Peyer's patch (tissue), 4 donors: ENCODE results near the gene POU2AF3. TPM values are rescaled to one million over a fixed set of nuclear protein-coding genes. Genes with fewer than 3 reads are reported as not detected.

ENCODE experiments used
- DNase-seq, 3 donors: peaks; one replicate each; pipeline ENCODE4 v3.0.0-alpha.2; 2017 to 2019
- H3K27ac ChIP-seq, 4 donors: fragments of 200-600 bp; sonication (generic); one replicate each; pipeline ENCODE4 v1.5.1; 2016 to 2019
- H3K27me3 ChIP-seq, 2 donors: fragments of 200-600 bp; sonication (generic); one replicate each; pipeline ENCODE4 v1.5.1; 2019
- H3K36me3 ChIP-seq, 3 donors: fragments of 200-600 bp; sonication (generic); one replicate each; pipeline ENCODE4 v1.5.1; 2016 to 2019
- H3K4me1 ChIP-seq, 4 donors: fragments of 200-600 bp; sonication (generic); one replicate each; pipeline ENCODE4 v1.5.1; 2016 to 2019
- H3K4me3 ChIP-seq, 4 donors: fragments of 200-600 bp; sonication (generic); 1 replicate in 3 of 4; 2 replicates in 1 of 4; pipeline ENCODE4 v1.5.1; 2016 to 2019; ENCODE audit warnings: mild to moderate bottlenecking in 1 of 4
- H3K9me3 ChIP-seq, 4 donors: fragments of 200-600 bp; sonication (generic); one replicate each; pipeline ENCODE4 v1.5.1; 2016 to 2019; ENCODE audit warnings: mild to moderate bottlenecking in 1 of 4
- CTCF ChIP-seq, 6 experiments: fragments of 450-650 bp in 4 of 6; fragments of 200-600 bp in 2 of 6; sonication (generic) in 1 of 6; IDR thresholded peaks; one replicate each; pipeline ENCODE4 v1.5.1; 2017 to 2019; ENCODE audit warnings: antibody characterized with exemption in 6 of 6, mild to moderate bottlenecking in 3 of 6, moderate library complexity in 1 of 6
- POLR2A ChIP-seq, 2 donors: fragments of 450-650 bp; IDR thresholded peaks; one replicate each; pipeline ENCODE4 v1.5.1; 2017; ENCODE audit warnings: antibody characterized with exemption in 2 of 2, mild to moderate bottlenecking in 2 of 2, moderate library complexity in 2 of 2
- total RNA-seq, 4 donors: library from RNA; depleted of rRNA; stranded (reverse); fragments of >200 nt; gene quantifications; one replicate each; pipeline ENCODE4 v1.1.0, GENCODE V29; 2016

POU2AF3 gene
- total RNA-seq, 4 donors from 2014 or later, result 2.5 to 14.9 (median 11.4) TPM

GRCh38 chr11:111301842-111302118, 3.4 kb downstream of the POU2AF3 start:
- no peaks in the 10 kb centered on the region for H3K9me3 ChIP-seq
- H3K36me3 ChIP-seq, result no peaks in the 10 kb centered on the region
- no peak for DNase-seq
- no peak overlapping the region for H3K4me3 ChIP-seq
- H3K27ac ChIP-seq, result no peak overlapping the region
- H3K27me3 ChIP-seq, result no peaks in the 10 kb centered on the region
- H3K4me1 ChIP-seq, result peaks cover 0 to 20% (median 6%) of the 10 kb centered on the region in 4 donors
- TF ChIP-seq CTCF (IDR thresholded peaks at IDR 0.05) (no peak), POLR2A (IDR thresholded peaks at IDR 0.05) (no peak)

- H3K9me3 ChIP-seq, result no peaks in the 10 kb centered on the region
- H3K27ac ChIP-seq, result peak overlapping the region in 2 of 4 donors; percentile 12 to 51
- TF ChIP-seq CTCF (IDR thresholded peaks at IDR 0.05), result no peak
- no peak for TF ChIP-seq POLR2A (IDR thresholded peaks at IDR 0.05)
Observed at GRCh38 chr11:111302298-111302697, 4.0 kb downstream of the POU2AF3 start.

GRCh38 chr11:111303461-111303860, 5.1 kb downstream of the POU2AF3 start:
- Histone ChIP-seq H3K4me1 (peaks cover 0 to 25% (median 5%) of the 10 kb centered on the region in 4 donors), H3K36me3 (no peaks in the 10 kb centered on the region), H3K9me3 (no peaks in the 10 kb centered on the region), H3K27me3 (no peaks in the 10 kb centered on the region), H3K27ac (peak overlapping the region in 3 of 4 donors; percentile 17 to 51 (median 43)), H3K4me3 (no peak overlapping the region)
- TF ChIP-seq POLR2A (IDR thresholded peaks at IDR 0.05), result no peak
- no peak for TF ChIP-seq CTCF (IDR thresholded peaks at IDR 0.05)
- DNase-seq, result no peak

More at GRCh38 chr11:111302298-111302697, 4.0 kb downstream of the POU2AF3 start:
- H3K27me3 ChIP-seq, result no peaks in the 10 kb centered on the region
- no peaks in the 10 kb centered on the region for H3K36me3 ChIP-seq
- peak in 1 of 3 donors; percentile 61 for DNase-seq
- H3K4me3 ChIP-seq, result no peak overlapping the region
- H3K4me1 ChIP-seq, result peaks cover 0 to 20% (median 6%) of the 10 kb centered on the region in 4 donors

GRCh38 chr11:111305162-111305802, 6.9 kb downstream of the POU2AF3 start:
- Histone ChIP-seq H3K36me3 (no peaks in the 10 kb centered on the region), H3K27me3 (no peaks in the 10 kb centered on the region), H3K4me3 (no peak overlapping the region), H3K4me1 (peaks cover 0 to 25% (median 0%) of the 10 kb centered on the region in 4 donors), H3K9me3 (no peaks in the 10 kb centered on the region), H3K27ac (no peak overlapping the region)
- TF ChIP-seq POLR2A (IDR thresholded peaks at IDR 0.05) (no peak), CTCF (IDR thresholded peaks at IDR 0.05) (no peak)
- DNase-seq, result no peak

GRCh38 chr11:111305876-111306275, 7.5 kb downstream of the POU2AF3 start:
- Histone ChIP-seq H3K4me3 (no peak overlapping the region), H3K36me3 (no peaks in the 10 kb centered on the region), H3K27ac (no peak overlapping the region), H3K4me1 (peaks cover 0 to 25% (median 0%) of the 10 kb centered on the region in 4 donors), H3K9me3 (no peaks in the 10 kb centered on the region), H3K27me3 (no peaks in the 10 kb centered on the region)
- DNase-seq, result no peak
- TF ChIP-seq POLR2A (IDR thresholded peaks at IDR 0.05) (no peak), CTCF (IDR thresholded peaks at IDR 0.05) (no peak)
